ENCODE measurements around the gene MGA.
A peak's percentile ranks its signal among the peaks of the same experiment; 100 is the strongest.

Gene MGA

DNA sequence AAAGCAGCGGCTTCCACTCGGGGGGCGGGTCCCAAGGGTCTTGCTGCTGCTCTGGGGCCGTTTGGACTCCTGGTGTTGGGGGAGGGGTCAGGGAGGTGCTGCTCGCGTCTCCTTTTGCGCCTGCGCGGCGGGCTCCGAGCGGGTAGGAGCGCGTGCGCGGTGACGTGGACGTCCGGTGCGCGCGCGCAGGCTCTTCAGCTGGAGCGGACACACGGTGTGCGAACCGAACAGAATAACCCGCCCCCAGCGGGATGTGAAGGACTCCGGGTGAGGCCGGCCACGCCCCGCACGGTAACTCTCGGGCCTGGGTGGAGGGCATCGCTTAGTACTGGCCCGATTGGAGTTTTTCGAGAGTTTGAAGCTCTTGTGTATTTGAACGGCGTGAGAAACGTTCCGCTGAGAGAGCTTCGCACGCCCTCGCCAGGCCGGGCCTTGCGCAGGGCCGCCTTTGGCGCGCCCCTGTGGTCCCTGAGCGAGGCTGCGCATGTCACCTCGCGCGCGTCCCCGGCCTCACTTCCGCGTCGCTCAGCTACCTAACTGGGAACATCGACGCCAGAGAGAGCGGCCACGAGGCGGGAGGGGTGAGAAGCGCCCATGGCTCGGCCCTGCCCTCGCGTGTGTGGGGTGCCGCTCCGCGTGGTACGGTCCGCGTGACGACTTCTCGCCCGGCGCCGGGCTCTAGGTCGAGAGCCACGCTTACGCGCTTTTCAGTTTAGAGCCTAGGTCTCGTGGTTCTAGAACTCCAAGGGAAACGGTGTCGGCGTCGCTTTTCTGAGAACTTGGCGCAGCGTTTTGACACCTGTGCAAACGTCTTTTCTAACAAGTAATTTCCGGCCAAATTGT is at the start of gene MGA:
MGA (plus strand) TSS at position 171 of the 843 bp plus-strand sequence.
- FAIRE-seq (peak; percentile 90), DNase-seq (ENCODE audit: extremely low spot score, insufficient read length, low read depth) (peak; percentile 87)

DNA sequence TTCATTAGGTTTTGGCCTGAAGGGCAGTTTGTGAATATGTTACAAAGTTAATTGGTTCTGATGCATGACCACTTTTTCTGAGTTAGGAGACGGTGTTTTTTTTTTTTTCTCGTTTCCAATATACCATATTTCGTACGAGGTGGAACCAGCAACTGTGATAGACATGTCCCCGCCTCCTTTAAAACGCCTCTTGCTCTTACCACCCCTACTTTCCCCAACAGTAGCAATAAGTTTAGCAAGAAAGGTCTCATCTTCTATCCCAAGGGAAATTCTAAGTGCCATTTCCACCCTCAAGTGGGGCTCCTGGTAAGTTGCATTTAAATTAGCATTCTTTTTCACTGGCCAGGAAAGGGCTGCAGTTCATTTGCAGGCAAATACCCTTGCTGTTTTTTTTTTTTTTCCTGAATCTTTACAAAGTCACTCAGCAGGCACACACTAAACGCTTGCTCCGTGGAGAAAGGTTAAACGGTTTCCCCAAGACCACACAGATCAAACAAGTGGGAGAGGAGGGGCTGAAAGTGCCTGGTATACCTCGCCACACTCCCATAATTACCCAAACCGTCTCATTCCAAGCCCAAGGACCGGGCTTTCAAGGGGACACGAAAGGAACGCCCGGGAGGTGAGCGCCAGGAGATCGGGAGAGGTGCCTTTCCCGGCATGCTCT is 39.5 kb upstream of the MGA start:
- FAIRE-seq (no peak), DNase-seq (ENCODE audit: extremely low spot score, insufficient read length, low read depth) (no peak)

DNA sequence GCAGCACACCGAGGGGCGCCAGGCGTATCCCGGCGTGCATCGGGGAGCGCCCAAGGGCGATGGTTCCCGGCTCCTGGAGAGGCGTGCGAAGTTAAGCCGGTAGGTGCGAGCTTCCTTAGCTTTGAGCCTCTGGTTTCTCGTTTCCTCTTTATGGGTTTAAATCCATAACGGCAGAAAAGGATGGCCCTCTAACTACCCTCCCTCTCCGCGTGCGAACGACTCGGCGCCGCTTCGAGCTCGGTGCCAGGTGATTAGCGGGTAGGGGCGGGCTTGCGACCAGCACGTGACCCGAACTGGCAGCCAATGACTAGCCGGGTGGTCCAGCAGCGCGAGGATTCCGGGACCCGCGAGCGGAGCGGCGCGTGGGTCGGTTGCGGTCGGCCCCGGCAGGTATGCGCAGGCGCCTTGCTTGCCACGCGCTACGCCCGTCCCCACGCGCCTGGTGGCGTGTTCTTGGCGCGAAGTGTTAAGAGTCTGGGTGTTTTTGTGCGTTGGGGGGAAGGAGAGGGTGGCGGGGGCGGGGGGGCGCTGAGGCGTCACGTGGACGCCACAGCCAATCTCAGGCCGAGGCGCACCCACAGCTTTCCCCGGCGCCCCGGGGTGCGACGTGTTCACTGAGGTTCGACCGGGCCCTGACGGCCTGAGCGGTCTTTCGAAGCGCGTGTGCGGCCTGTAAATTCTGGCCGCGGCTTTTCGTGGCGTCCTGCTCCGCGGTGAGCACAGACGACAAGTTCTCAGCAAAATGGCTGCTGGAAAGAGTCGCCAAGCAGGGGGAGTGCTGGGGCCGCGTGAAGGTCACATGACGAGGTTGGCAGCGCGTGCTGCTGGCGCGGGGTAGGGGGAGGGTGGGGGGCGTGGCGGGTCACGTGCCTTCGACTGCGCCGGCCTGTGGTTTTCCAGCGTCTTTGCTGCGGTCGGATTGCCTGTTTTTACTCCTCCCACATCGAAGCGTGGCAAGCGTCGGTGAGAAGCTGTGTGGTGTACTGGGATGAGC is 38.7 kb upstream of the MGA start:
- FAIRE-seq (peak; percentile 52), DNase-seq (ENCODE audit: extremely low spot score, insufficient read length, low read depth) (peak; percentile 58)

DNA sequence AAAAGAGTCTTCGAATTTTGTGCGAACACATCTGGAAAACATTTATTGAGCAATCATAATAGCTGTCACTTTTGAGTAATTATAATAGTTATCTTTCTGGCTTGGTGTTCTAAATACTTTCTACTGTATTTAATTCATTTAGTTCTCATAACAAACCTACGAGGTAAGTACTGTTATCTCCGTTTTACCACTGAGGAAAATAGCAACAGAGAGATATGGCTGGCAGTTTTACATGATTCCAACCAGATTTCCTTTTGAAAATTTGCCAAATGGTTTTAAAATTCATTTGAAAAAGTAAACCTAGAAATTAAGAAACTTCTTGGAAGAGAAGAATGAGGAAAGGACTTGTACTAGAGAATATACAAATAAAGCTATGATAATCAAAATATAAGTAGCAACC is 37.3 kb upstream of the MGA start:
- no peak for DNase-seq (ENCODE audit: extremely low spot score, insufficient read length, low read depth)
- no peak for FAIRE-seq

DNA sequence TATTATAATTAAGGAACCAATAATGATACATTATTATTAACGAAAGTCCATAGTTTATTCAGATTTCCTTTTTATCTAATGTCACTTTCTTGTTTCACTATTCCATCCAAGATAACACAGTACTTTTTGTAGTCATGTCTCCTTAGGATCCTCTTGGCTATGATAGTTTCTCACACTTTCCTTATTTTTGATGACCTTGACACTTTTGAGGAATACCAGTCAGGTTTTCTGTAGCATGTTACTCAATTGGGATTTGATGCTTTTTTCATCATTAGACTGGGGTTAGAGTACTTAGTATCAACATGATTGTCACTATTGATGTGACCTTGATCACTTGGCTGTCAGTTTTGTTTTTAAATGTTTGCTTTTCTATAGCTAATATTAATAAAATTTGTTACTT is 33.0 kb upstream of the MGA start:
- FAIRE-seq (no peak), DNase-seq (ENCODE audit: extremely low spot score, insufficient read length, low read depth) (no peak)

DNA sequence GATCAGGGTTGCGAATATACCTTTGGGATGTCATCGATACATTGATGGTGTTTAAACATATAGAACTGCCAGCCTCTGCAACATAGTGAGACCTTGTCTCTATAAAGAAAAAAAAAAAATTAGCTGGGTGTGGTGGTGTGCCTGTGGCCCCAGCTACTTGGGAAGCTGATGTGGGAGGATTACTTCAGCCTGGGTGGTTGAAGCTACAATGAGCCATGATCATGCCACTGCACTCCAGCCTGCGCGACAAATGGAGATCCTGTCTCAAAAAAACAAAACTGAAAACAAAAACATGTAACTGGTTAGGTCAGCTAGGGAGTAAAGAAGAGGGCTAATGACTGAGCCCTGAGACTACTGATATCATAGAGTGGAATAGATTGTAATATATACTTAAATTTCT is 30.7 kb upstream of the MGA start:
- FAIRE-seq, result no peak
- DNase-seq (ENCODE audit: extremely low spot score, insufficient read length, low read depth), result no peak

DNA sequence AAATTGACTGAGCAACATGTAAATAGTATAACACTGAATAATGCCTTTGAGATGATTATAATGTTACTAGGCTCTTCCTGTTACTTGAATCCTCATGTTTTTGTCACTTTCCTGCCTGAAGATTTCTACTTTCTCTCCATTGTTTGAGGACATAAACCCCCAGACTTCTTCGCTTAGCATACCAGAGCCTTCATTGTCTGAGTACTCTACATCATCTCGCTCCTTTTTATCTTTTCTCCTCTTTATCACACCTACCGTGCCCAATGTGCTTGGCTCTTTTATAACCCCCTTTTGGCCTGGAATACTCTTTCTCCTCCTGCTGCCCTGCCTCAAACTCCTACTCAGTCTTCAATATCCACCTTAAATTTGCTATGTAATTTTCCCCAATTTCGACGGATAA is 30.3 kb upstream of the MGA start:
- FAIRE-seq, result no peak
- no peak for DNase-seq (ENCODE audit: extremely low spot score, insufficient read length, low read depth)

DNA sequence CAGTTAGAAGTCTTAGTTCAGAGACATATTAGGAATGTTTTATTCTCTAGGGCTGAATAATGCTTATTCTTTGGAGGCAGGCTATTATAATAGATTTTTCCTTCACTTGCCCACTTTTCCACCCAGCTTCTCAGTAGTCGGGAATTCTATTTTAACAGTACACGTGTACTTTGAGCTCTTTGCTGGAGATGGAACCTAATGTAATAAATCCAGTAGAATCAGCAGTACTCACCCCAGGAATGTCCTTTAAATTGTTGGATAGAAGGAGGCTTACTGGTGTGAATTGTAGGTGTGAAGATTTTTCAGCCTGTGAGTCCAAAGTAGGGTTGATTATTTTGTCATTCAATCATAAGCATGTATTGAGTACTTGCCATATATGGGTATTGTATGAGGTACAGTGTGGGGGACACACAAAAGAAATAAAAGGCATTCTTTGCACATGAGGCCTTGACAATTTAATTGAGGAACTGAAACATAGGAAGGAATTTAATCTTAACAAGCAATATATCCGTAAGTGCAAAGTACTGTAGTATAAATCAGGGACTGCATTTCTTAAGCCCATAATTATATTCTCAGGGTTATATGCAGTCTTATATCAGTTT is 29.5 kb upstream of the MGA start:
- DNase-seq (ENCODE audit: extremely low spot score, insufficient read length, low read depth), result no peak
- no peak for FAIRE-seq

DNA sequence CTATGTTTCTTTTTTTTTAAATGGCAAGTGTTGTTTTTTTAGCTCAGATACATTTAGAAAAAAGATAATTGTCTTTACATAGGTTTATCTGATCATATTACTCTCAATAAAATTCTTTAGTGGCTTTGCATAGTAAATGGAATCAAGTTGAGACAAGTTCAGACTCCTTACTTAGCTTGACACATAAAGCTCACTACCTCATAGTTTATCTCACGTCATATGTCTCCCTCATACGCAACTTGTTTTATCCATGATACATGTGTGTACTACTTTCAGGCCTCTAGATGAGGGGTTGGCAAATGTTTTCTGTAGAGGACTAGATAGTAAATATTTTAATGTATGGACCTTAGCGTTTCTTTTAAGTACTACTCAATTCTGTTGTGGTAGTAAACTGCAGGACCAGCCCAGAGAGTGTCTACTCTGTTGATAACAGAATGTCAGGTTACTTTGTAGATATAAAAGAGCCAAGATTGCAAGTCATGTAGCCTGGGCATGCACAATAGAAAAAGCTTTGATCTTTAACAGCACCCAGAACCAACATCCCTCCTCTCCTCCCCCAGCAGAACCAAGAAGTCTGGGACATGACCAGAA is 28.2 kb upstream of the MGA start:
- no peak for DNase-seq (ENCODE audit: extremely low spot score, insufficient read length, low read depth)
- FAIRE-seq, result no peak

DNA sequence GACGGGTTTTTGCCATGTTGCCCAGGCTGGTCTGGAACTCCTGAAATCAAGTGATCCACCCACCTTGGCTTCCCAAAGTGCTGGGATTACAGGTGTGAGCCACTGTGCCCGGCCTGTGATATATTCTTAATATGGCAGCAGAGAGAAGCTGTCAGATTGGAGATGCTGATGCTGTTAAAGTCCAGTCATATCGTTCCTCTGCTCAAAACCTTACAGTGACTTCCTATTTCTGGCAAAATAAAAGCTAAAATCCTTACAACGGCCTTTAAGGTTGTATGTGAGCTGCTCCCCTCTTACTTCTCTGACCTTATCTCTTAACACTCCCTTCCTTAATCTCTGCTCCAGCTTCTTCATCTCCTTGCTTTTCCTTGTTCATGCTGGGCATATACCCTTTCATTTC is 26.6 kb upstream of the MGA start:
- no peak for FAIRE-seq
- DNase-seq (ENCODE audit: extremely low spot score, insufficient read length, low read depth), result no peak

DNA sequence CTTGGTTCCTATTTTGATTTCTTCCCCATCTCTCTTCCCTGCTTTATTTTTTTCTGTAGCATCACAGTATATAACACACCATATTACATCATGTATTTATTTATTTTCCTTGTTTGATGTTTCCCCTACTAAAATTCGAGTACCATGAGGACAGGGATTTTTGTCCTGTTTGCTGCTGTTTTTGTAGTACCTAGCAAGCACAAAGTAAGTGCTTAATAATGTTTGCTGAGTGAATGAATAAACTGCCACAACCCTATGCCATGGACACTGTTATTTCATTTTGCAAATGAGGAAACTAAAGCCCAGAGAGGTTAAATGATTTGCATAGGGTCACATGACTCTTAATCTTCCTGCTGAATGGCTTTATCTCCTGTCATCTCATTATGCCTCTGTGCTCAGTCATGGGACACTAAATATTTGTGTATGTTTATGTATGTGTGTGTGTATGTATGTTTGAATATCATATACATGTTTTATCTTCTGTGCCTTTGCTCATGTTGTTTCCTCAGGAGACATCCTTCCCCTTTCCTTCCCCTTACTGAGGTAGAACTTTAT is 26.1 kb upstream of the MGA start:
- no peak for FAIRE-seq
- DNase-seq (ENCODE audit: extremely low spot score, insufficient read length, low read depth), result no peak

DNA sequence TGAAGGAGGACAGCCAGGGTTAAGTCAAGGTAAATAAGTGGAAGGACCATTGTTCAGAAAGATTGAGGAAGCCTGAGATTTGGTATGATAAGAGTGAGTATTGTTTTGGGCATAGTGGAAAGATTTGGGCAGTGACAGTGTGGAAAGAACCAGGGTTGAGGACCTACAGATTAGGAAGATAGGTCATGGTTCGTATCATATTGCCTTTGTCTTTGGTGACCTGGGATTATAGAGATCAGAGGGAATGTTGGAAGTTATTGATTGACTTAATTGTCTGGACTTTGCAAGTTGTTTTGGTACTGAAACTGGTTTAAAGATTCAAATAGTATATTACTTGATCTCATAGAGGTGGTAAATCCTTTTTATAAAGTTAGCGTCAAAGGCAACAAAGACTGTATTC is 23.1 kb upstream of the MGA start:
- no peak for FAIRE-seq
- no peak for DNase-seq (ENCODE audit: extremely low spot score, insufficient read length, low read depth)

DNA sequence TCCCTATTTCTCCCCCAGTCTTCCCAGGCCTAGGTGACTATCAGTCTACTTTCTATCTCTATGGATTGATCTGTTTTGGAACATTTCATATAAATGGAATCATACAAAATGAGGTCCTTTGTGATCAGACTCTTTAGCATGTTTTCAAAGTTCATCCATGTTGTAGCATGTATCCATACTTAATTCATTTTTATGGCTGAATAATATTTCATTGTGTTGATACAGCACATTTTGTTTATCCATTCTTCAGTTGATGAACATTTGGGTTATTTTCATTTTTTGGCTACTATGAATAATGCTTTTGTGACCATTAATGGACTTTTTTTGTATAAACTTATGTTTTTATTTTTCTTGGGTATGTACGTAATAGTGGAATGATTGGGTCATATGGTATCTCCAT is 19.2 kb upstream of the MGA start:
- FAIRE-seq (no peak), DNase-seq (ENCODE audit: extremely low spot score, insufficient read length, low read depth) (no peak)

DNA sequence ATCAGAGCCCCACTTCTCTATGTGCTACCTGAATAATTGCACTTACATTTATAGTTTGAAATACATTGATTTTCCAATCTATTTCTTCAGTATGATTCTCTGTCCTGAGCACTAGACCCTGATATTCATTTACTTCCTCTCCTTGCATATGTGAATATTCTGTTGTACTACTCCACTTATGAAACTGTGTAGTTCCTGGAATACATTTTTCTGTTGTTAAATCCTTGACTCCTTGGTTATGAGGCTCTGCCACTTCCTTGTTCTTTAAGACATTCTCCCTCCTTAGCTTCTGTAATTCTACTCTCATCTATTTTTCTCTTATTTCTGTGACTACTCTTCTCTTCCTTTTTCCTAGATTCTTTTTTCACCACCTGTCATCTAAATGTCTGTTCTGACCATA is 12.9 kb upstream of the MGA start:
- no peak for DNase-seq (ENCODE audit: extremely low spot score, insufficient read length, low read depth)
- FAIRE-seq, result no peak

DNA sequence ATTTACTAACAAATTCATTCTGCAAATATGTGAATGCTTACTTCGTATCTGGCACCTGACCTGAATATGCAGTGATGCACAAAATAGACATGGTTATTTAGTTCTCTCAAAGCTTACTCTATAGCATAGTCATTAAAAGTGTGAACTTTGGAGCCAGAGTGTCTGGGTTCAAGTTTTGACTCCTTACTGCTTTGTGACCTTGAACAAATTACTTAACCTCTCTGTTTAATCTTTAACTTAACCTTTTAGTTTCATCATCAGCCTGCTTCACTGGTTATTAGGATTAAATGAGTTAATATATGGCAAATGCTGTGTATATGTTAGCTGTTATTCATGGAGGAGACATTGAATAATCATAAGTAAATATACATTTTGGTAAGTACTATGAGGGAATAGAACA is 12.1 kb upstream of the MGA start:
- FAIRE-seq, result no peak

DNA sequence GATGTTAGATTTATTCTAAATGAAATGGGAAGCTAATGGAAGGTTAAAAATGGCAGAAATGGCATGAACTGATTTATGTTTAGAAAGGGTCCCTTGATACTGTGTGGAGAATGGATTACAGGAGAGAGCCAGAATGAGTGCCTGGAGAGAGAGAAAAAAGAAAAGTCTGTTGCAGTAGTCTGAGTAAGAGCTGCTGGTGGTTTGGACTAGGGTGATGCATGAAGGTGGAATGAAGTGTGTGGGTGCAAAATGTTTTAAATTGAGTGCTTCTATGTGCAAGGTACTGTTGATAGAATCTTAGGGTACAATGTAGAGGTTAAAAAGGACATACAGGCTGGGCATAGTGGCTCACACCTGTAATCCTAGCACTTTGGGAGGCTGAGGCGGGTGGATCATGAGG is 11.4 kb upstream of the MGA start:
- FAIRE-seq, result no peak

More for the DNA sequence above, 12.1 kb upstream of the MGA start:
- DNase-seq (ENCODE audit: extremely low spot score, insufficient read length, low read depth), result no peak

DNA sequence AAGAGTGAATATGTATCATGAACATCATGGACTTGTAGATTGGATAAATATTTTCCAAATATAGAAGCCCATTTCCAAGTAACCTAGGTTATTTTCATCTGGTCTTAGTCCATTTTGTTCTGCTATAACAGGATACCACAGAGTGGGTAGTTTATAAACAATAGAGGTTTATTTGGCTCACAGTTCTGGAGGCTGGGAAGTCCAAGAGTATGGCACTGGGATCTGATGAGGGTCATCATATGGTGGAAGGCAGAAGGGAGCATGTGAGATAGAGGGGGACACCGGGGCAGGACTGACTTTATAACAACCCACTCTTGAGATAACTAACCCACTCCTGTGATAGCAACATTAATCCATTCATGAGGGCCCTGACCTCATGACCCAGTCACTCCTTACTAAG is 9.4 kb upstream of the MGA start:
- FAIRE-seq, result no peak
- no peak for DNase-seq (ENCODE audit: extremely low spot score, insufficient read length, low read depth)

More for the DNA sequence above, 11.4 kb upstream of the MGA start:
- DNase-seq (ENCODE audit: extremely low spot score, insufficient read length, low read depth), result no peak

DNA sequence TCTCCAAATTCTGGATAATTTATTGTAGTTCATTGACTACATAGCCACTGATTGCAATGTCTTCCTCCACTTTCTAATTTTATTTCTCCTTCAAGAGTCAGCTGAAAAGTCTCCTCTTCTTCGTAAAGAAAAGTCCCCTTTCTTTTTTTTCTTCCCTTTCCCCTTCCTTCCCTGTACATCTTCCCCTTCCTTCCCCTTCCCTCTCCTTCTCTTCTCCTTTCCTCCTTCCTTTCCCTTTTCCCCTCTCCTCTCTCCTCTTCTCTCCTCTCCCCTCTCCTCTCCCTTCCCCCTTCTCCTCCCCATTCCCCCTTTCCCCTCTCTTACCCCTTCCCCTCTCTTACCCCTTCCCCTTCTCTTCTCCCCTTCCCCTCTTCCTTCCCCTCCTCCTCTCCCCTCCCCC is 8.8 kb upstream of the MGA start:
- DNase-seq (ENCODE audit: extremely low spot score, insufficient read length, low read depth), result no peak
- FAIRE-seq, result no peak

DNA sequence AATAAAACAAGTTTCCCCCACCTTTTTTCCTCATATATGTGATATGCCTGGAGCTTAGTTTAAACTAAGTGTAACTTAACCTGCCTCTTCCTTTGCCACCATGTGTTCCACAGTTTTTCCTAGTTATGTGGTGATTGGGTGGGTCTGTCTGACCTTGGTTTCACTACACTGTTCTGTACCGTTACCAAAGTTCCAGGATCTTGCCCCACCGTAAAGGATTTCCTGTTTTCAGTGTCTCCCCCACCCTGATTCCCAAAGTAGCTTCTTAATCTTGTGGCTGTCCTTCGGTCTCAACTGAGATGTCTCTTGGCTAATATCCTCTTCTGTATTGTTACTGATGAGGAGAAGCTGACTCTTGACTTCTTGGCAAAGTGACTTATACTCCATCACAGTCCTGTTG is 6.4 kb upstream of the MGA start:
- DNase-seq (ENCODE audit: extremely low spot score, insufficient read length, low read depth) (no peak), FAIRE-seq (no peak)

All from GM18507 (cell line).